HepG2 (cell line): ENCODE results near the gene RXFP1. TPM values are rescaled to one million over a fixed set of nuclear protein-coding genes. Genes with fewer than 3 reads are reported as not detected.

Source experiments
- ATAC-seq: fragments of 200-7000 bp; cut with Tn5 transposase; 3 replicates; pipeline ENCODE4 v1.9.1; 2020; ENCODE audit warnings: mild to moderate bottlenecking, moderate library complexity
- BruUV-seq: library from RNA; stranded (reverse); fragments of 400-500 nt; replicated peaks from 2 replicates; lab custom pipeline; 2021; lab: Mats Ljungman, UMichigan
- CTCF ChIA-PET: fragments of 300-600 bp; formaldehyde crosslinking; extraction: SDS; loops from one replicate; lab custom pipeline; 2021; ENCODE audit warnings: low total read pairs, inconsistent platforms, low intra/inter-chr PET ratio; lab: Yijun Ruan, JAX
- POLR2A ChIA-PET: fragments of 350-600 bp; sonication (Branson Sonifier 250); formaldehyde crosslinking; loops from one replicate; lab custom pipeline; 2020; ENCODE audit warnings: antibody characterized with exemption, inconsistent platforms; lab: Yijun Ruan, JAX
- DNase-seq: peaks from one replicate; pipeline ENCODE4 v3.0.0-alpha.2; 2015; ENCODE audit warnings: low spot score
- FAIRE-seq: peaks from 3 replicates; lab custom pipeline; 2011; peaks lifted over from hg19 to GRCh38; lab: Jason Lieb, UNC
- H2AFZ ChIP-seq: one replicate; pipeline ENCODE4 v1.6.1; 2011; ENCODE audit warnings: low read length, inconsistent platforms
- H3K27ac ChIP-seq: fragments of 300-600 bp; 3 replicates; pipeline ENCODE4 v1.8.0; 2011; ENCODE audit warnings: mixed run types, mild to moderate bottlenecking, mixed read lengths, low read length, inconsistent platforms; ENCODE audit not compliant: insufficient read depth; ENCODE audit errors: extremely low read length
- H3K27me3 ChIP-seq, 2 experiments: fragments of 200-600 bp in 1 of 2; 2 replicates in 1 of 2; 3 replicates in 1 of 2; pipeline versions ENCODE4 v1.6.0 to v1.8.0; 2011; ENCODE audit warnings: low read length in 2 of 2, mild to moderate bottlenecking in 2 of 2, moderate library complexity in 2 of 2, inconsistent platforms in 1 of 2; ENCODE audit not compliant: insufficient read depth in 2 of 2, control insufficient read depth in 1 of 2
- H3K36me3 ChIP-seq, 2 experiments: fragments of 200-600 bp in 1 of 2; replicated peaks in 1 of 2; 2 replicates in 1 of 2; 3 replicates in 1 of 2; pipeline versions ENCODE4 v1.5.1 to v1.8.0; 2011; ENCODE audit warnings: low read length in 2 of 2, inconsistent platforms in 1 of 2; ENCODE audit not compliant: insufficient read depth in 2 of 2, control insufficient read depth in 1 of 2
- H3K4me1 ChIP-seq: 2 replicates; pipeline ENCODE4 v1.5.1; 2012; ENCODE audit warnings: low read length, inconsistent platforms; ENCODE audit not compliant: insufficient read depth
- H3K4me2 ChIP-seq: 2 replicates; pipeline ENCODE4 v1.6.0; 2011; ENCODE audit warnings: low read depth, low read length, inconsistent platforms
- H3K4me3 ChIP-seq, 3 experiments: fragments of 200-600 bp in 1 of 3; sonication (generic), shearing (Covaris generic) in 1 of 3; replicated peaks in 1 of 3; 2 replicates each; pipeline ENCODE4 v1.5.1; 2011 to 2016; ENCODE audit warnings: low read length in 3 of 3, inconsistent platforms in 2 of 3, low read depth in 2 of 3, mild to moderate bottlenecking in 2 of 3, control low read depth in 1 of 3, mixed read lengths in 1 of 3; ENCODE audit not compliant: insufficient read depth in 1 of 3
- H3K79me2 ChIP-seq: one replicate; pipeline ENCODE4 v1.6.1; 2011; ENCODE audit warnings: low read length, inconsistent platforms; ENCODE audit not compliant: insufficient read depth
- H3K9ac ChIP-seq: 2 replicates; pipeline ENCODE4 v1.6.0; 2011; ENCODE audit warnings: mild to moderate bottlenecking, low read depth, low read length, inconsistent platforms; ENCODE audit not compliant: insufficient read depth
- H3K9me3 ChIP-seq: 2 replicates; pipeline ENCODE4 v1.5.1; 2012; ENCODE audit warnings: mild to moderate bottlenecking, low read length
- H4K20me1 ChIP-seq: 2 replicates; pipeline ENCODE4 v1.6.0; 2011; ENCODE audit warnings: inconsistent platforms, mild to moderate bottlenecking, low read length, moderate library complexity; ENCODE audit not compliant: insufficient read depth
- ATF7-NPFF ChIP-seq: sonication (generic); formaldehyde crosslinking; IDR thresholded peaks from 2 replicates; pipeline ENCODE4 v1.8.1; 2023; ENCODE audit warnings: mild to moderate bottlenecking, low read depth, missing genetic modification reagents, moderate library complexity
- ATRX ChIP-seq: sonication (generic); formaldehyde crosslinking; IDR thresholded peaks from 2 replicates; pipeline ENCODE4 v1.4.0; 2020; ENCODE audit warnings: missing genetic modification reagents, borderline replicate concordance
- FOXP1 ChIP-seq, 2 experiments: fragments of 450-650 bp in 1 of 2; IDR thresholded peaks; 2 replicates each; pipeline ENCODE4 v1.6.1; 2017 to 2018; ENCODE audit warnings: antibody characterized with exemption in 1 of 2
- GATAD1 ChIP-seq: IDR thresholded peaks from 2 replicates; pipeline ENCODE4 v1.6.1; 2016; ENCODE audit warnings: missing genetic modification reagents, missing compliant biosample characterization
- GZF1 ChIP-seq: sonication (generic); formaldehyde crosslinking; IDR thresholded peaks from 2 replicates; pipeline ENCODE4 v1.5.1; 2020; ENCODE audit warnings: mild to moderate bottlenecking, missing genetic modification reagents
- MATR3 ChIP-seq: sonication (generic); formaldehyde crosslinking; IDR thresholded peaks from 2 replicates; pipeline ENCODE4 v1.4.0; 2020; ENCODE audit warnings: missing genetic modification reagents
- PBX2 ChIP-seq: IDR thresholded peaks from 2 replicates; pipeline ENCODE4 v1.6.1; 2016; ENCODE audit warnings: control low read depth
- RFX1 ChIP-seq: fragments of 450-650 bp; IDR thresholded peaks from 2 replicates; pipeline ENCODE4 v1.6.1; 2017
- RXRA ChIP-seq: sonication (generic); formaldehyde crosslinking; IDR thresholded peaks from 2 replicates; pipeline ENCODE4 v1.5.1; 2020; ENCODE audit warnings: missing genetic modification reagents
- TCF7L2 ChIP-seq: IDR thresholded peaks from 2 replicates; pipeline ENCODE4 v1.6.1; 2011; ENCODE audit warnings: mild to moderate bottlenecking, low read depth, low read length, moderate library complexity
- ZBTB21 ChIP-seq: sonication (generic); formaldehyde crosslinking; IDR thresholded peaks from 2 replicates; pipeline ENCODE4 v1.4.0; 2020; ENCODE audit warnings: missing genetic modification reagents
- ZHX2 ChIP-seq, 2 experiments: sonication (generic) in 1 of 2; formaldehyde crosslinking in 1 of 2; IDR thresholded peaks; 2 replicates each; pipeline versions ENCODE4 v1.6.1 to v1.9.0; 2014 to 2022; ENCODE audit warnings: antibody characterized with exemption in 1 of 2, borderline replicate concordance in 1 of 2, inconsistent platforms in 1 of 2, low read depth in 1 of 2, missing genetic modification reagents in 1 of 2
- ZNF30 ChIP-seq: sonication (generic); formaldehyde crosslinking; IDR thresholded peaks from 2 replicates; pipeline ENCODE4 v1.5.0; 2020; ENCODE audit warnings: mild to moderate bottlenecking, missing genetic modification reagents
- ZNF629 ChIP-seq: sonication (generic); formaldehyde crosslinking; conservative IDR thresholded peaks from 2 replicates; pipeline ENCODE4 v1.5.0; 2020; ENCODE audit warnings: missing genetic modification reagents
- WGBS: methylation state at CpG from one replicate; pipeline ENCODE4 v1.1.6; 2017; ENCODE audit warnings: low lambda C conversion rate; 5-methylcytosine and 5-hydroxymethylcytosine counted together
- in situ Hi-C: cut with HindIII; loops from 2 replicates; pipeline ENCODE4 v1.10.0; 2017; ENCODE audit warnings: low pct_unique_long_range_greater_than_20kb; ENCODE audit not compliant: extremely low pct_ligation_motif_present
- intact Hi-C: fragments of 100-400 bp; cut with micrococcal nuclease; formaldehyde crosslinking; loops from one replicate; pipeline ENCODE4 v1.10.0; 2022; ENCODE audit not compliant: unreplicated experiment
- polyA plus RNA-seq, 8 experiments: library from polyadenylated mRNA; depleted of rRNA in 3 of 8; stranded (reverse) in 7 of 8; unstranded in 1 of 8; fragments of >200 nt; fragmentation: Illumina TruSeq in 4 of 8; extraction: Trizol in 4 of 8; gene quantifications; 2 replicates each; pipeline versions ENCODE4 v1.2.1 to v1.2.3, GENCODE V29; 2011 to 2016; ENCODE audit warnings: low read depth in 4 of 8, missing spikeins in 1 of 8, mixed read lengths in 1 of 8; ENCODE audit not compliant: insufficient read depth in 1 of 8
- total RNA-seq, 5 experiments: library from RNA; depleted of rRNA; stranded (reverse); fragments of >200 nt; fragmentation: Illumina TruSeq; extraction: Trizol; gene quantifications; 2 replicates each; pipeline ENCODE4 v1.2.3, GENCODE V29; 2016; ENCODE audit warnings: low read depth in 1 of 5
- TF ChIP-seq, protein P1 (sequence below): sonication (generic); formaldehyde crosslinking; IDR thresholded peaks from 2 replicates; pipeline ENCODE4 v1.5.0; 2020; ENCODE audit warnings: mild to moderate bottlenecking, missing genetic modification reagents

RXFP1 gene
- total and polyA plus RNA-seq, 2 of the 13 experiments (the other 11 are each of a cell fraction or from before 2014, with no cell fraction given), result not detected

DNA sequence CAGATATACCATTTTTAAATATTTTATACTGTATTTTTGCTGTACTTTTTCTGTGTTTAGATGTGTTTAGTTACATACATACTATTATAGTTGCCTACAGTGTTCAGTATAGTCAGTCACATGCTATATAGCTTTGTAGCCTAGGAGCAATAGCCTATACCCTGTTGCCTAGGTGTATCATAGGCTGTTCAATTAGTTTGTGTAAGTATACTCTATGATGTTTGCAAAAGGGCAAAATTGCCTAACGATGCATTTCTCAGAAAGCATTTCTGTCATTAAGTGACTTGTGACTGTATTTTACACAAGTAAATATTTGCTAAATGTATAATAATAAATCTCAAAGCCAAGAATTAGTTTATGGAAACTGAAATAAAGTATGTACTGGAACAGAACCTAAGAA lies 159.9 kb downstream of the RXFP1 start:
- Histone ChIP-seq H3K79me2 (no peaks in the 10 kb centered on the region), H3K4me1 (no peaks in the 10 kb centered on the region), H3K4me3 (no peak overlapping the region), H3K27me3 (no peaks in the 10 kb centered on the region), H2AFZ (no peak overlapping the region), H3K9me3 (no peaks in the 10 kb centered on the region), H3K27ac (no peak overlapping the region), H3K9ac (no peak overlapping the region), H3K36me3 (no peaks in the 10 kb centered on the region), H3K4me2 (no peak overlapping the region), H4K20me1 (no peaks in the 10 kb centered on the region)
- POLR2A ChIA-PET, result no interaction called here
- in situ Hi-C loops, result no loop called here
- BruUV-seq, result no TSS peak
- intact Hi-C loops, result no loop called here
- CTCF ChIA-PET, result no interaction called here
- FAIRE-seq (no peak), DNase-seq (no peak), ATAC-seq (no peak)
- 88% methylated on average over 1 of the region's 1 CpG for WGBS
- TF ChIP-seq ZNF629 (CRISPR knock-in tag) (no peak), FOXP1 (IDR thresholded peaks at IDR 0.05) (no peak), FOXP1 (CRISPR knock-in tag; IDR thresholded peaks at IDR 0.05) (no peak), TCF7L2 (no peak), ZNF30 (no peak), GZF1 (CRISPR knock-in tag) (no peak), MATR3 (CRISPR knock-in tag) (no peak), ATRX (CRISPR knock-in tag) (no peak), ATF7-NPFF (no peak), ZBTB21 (CRISPR knock-in tag) (no peak), RXRA (no peak), RFX1 (no peak), PBX2 (CRISPR knock-in tag) (no peak), GATAD1 (no peak), ZHX2 (IDR thresholded peaks at IDR 0.05; ENCODE audit: low read depth) (no peak), ZHX2 (CRISPR knock-in tag; IDR thresholded peaks at IDR 0.05; ENCODE audit: borderline replicate concordance) (no peak)
- TF ChIP-seq, protein P1, sequence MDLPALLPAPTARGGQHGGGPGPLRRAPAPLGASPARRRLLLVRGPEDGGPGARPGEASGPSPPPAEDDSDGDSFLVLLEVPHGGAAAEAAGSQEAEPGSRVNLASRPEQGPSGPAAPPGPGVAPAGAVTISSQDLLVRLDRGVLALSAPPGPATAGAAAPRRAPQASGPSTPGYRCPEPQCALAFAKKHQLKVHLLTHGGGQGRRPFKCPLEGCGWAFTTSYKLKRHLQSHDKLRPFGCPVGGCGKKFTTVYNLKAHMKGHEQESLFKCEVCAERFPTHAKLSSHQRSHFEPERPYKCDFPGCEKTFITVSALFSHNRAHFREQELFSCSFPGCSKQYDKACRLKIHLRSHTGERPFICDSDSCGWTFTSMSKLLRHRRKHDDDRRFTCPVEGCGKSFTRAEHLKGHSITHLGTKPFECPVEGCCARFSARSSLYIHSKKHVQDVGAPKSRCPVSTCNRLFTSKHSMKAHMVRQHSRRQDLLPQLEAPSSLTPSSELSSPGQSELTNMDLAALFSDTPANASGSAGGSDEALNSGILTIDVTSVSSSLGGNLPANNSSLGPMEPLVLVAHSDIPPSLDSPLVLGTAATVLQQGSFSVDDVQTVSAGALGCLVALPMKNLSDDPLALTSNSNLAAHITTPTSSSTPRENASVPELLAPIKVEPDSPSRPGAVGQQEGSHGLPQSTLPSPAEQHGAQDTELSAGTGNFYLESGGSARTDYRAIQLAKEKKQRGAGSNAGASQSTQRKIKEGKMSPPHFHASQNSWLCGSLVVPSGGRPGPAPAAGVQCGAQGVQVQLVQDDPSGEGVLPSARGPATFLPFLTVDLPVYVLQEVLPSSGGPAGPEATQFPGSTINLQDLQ (CRISPR knock-in tag), result no peak
